ENCODE data around the gene ANKRD13B.

Gene ANKRD13B

GRCh38 chr17:29653995-29654714, 61.2 kb downstream of the ANKRD13B start:
- DNase-seq = no peak

- DNase-seq = no peak
Measured at GRCh38 chr17:29655323-29655722, 62.4 kb downstream of the ANKRD13B start.

- DNase-seq = no peak
Measured at GRCh38 chr17:29659155-29659554, 66.2 kb downstream of the ANKRD13B start.

- peak; percentile 63 to 66 for DNase-seq
Measured at GRCh38 chr17:29661213-29661612, 68.3 kb downstream of the ANKRD13B start.

- peak; percentile 57 to 80 for DNase-seq
Measured at GRCh38 chr17:29663155-29663554, 70.2 kb downstream of the ANKRD13B start.
